Mesendoderm (in vitro differentiated cells): ENCODE measurements around the gene MEIKIN.
A peak's percentile ranks its signal among the peaks of the same experiment; 100 is the strongest.

Experiments
- DNase-seq: peaks from one replicate; pipeline ENCODE4 v3.0.0; 2013
- H2AK5ac ChIP-seq: 2 replicates; pipeline ENCODE4 v1.6.1; 2013; ENCODE audit warnings: low read length, inconsistent platforms
- H2BK120ac ChIP-seq: 2 replicates; pipeline ENCODE4 v1.6.1; 2013; ENCODE audit warnings: low read depth, mild to moderate bottlenecking, low read length, moderate library complexity, mixed read lengths
- H2BK15ac ChIP-seq: replicated peaks from 2 replicates; pipeline ENCODE4 v1.6.1; 2013; ENCODE audit warnings: low read depth, mild to moderate bottlenecking, moderate library complexity
- H2BK5ac ChIP-seq: 2 replicates; pipeline ENCODE4 v1.6.1; 2013; ENCODE audit warnings: low read length, inconsistent platforms
- H3K18ac ChIP-seq: 2 replicates; pipeline ENCODE4 v1.6.1; 2013; ENCODE audit warnings: mild to moderate bottlenecking, low read length, mixed read lengths
- H3K23ac ChIP-seq: one replicate; pipeline ENCODE4 v1.6.1; 2013; ENCODE audit warnings: low read length
- H3K27ac ChIP-seq: 2 replicates; pipeline ENCODE4 v1.5.1; 2013; ENCODE audit warnings: low read depth, mild to moderate bottlenecking, inconsistent platforms, low read length, moderate library complexity
- H3K27me3 ChIP-seq: 2 replicates; pipeline ENCODE4 v1.6.1; 2013; ENCODE audit warnings: low read length, control low read depth, mild to moderate bottlenecking, inconsistent platforms; ENCODE audit not compliant: insufficient read depth, poor library complexity
- H3K36me3 ChIP-seq: 2 replicates; pipeline ENCODE4 v1.6.1; 2013; ENCODE audit warnings: low read length, inconsistent platforms; ENCODE audit not compliant: control insufficient read depth, insufficient read depth
- H3K4ac ChIP-seq: one replicate; pipeline ENCODE4 v1.6.1; 2013; ENCODE audit warnings: low read depth, mild to moderate bottlenecking, low read length, moderate library complexity
- H3K4me1 ChIP-seq: 2 replicates; pipeline ENCODE4 v1.6.1; 2013; ENCODE audit warnings: low read depth, low read length, inconsistent platforms; ENCODE audit not compliant: control insufficient read depth
- H3K4me2 ChIP-seq: 2 replicates; pipeline ENCODE4 v1.6.1; 2013; ENCODE audit warnings: low read length
- H3K4me3 ChIP-seq: 2 replicates; pipeline ENCODE4 v1.5.1; 2013; ENCODE audit warnings: mild to moderate bottlenecking, low read length
- H3K56ac ChIP-seq: one replicate; pipeline ENCODE4 v1.6.1; 2013; ENCODE audit warnings: low read length
- H3K79me1 ChIP-seq: 2 replicates; pipeline ENCODE4 v1.6.1; 2013; ENCODE audit warnings: low read length, inconsistent platforms
- H3K79me2 ChIP-seq: 2 replicates; pipeline ENCODE4 v1.6.1; 2013; ENCODE audit warnings: mild to moderate bottlenecking, low read length; ENCODE audit not compliant: control insufficient read depth, insufficient read depth
- H3K9ac ChIP-seq: 2 replicates; pipeline ENCODE4 v1.6.1; 2013; ENCODE audit warnings: low read length, inconsistent platforms
- H4K5ac ChIP-seq: one replicate; pipeline ENCODE4 v1.6.1; 2013; ENCODE audit warnings: low read length
- H4K8ac ChIP-seq: one replicate; pipeline ENCODE4 v1.6.1; 2013; ENCODE audit warnings: low read depth, mild to moderate bottlenecking, control low read depth, low read length, moderate library complexity
- WGBS: extraction: QIAGEN DNeasy Blood & Tissue Kit; methylation state at CpG from one replicate; pipeline ENCODE4 v1.1.7; 2013; ENCODE audit warnings: low lambda C conversion rate, missing lambda C conversion rate; ENCODE audit not compliant: insufficient coverage; ENCODE audit errors: extremely low coverage; 5-methylcytosine and 5-hydroxymethylcytosine counted together

Gene MEIKIN

DNA sequence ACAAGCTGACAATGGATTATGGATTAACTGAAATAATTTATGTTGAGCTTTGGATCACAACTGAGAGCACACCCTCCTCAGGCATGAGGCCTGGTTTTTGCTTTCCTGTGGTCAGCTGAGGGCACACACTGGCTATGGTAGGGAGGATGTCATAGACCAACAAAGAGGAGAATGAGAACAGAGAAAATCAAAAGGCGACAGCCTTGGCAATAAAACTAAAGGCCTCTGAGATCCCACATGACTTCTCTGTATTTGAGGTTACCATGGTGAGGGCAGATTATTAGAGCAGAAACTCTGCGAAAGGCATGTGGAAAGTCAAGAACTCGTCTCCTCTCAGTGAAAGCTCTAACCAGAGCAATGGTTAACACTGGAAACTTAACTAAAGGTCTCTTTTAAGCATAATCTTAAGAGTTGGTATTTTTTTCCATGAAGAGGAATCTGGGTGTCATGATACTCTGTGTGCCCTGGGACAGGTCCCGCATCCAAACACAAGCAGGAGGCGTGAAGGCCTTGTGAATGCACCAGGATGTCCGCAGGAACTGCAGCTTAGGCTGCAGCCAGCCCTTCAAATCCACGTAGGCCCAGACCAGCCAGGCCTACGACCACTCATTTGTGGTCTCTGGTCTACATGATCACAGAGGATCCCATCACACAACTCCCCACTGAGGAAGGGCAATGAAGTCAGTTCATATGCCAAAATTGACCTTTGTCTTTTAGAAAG lies 12.4 kb upstream of the MEIKIN start:
- H4K8ac ChIP-seq: no peak overlapping the region
- no peak overlapping the region for H4K5ac ChIP-seq
- H3K79me2 ChIP-seq: no peaks in the 10 kb centered on the region
- no CpG with 5 or more reads among the region's 8 CpGs for WGBS
- no peaks in the 10 kb centered on the region for H3K27me3 ChIP-seq
- no peak overlapping the region for H3K9ac ChIP-seq
- H2BK15ac ChIP-seq: no peak overlapping the region
- H3K36me3 ChIP-seq: no peaks in the 10 kb centered on the region
- H2AK5ac ChIP-seq: no peak overlapping the region
- no peak overlapping the region for H3K4me2 ChIP-seq
- H2BK5ac ChIP-seq: no peak overlapping the region
- H3K27ac ChIP-seq: no peak overlapping the region
- H3K4ac ChIP-seq: no peak overlapping the region
- H3K23ac ChIP-seq: no peak overlapping the region
- H2BK120ac ChIP-seq: no peak overlapping the region
- DNase-seq: peak; percentile 19
- H3K56ac ChIP-seq: no peak overlapping the region
- no peaks in the 10 kb centered on the region for H3K4me1 ChIP-seq
- no peak overlapping the region for H3K18ac ChIP-seq
- H3K4me3 ChIP-seq: no peak overlapping the region
- no peaks in the 10 kb centered on the region for H3K79me1 ChIP-seq

DNA sequence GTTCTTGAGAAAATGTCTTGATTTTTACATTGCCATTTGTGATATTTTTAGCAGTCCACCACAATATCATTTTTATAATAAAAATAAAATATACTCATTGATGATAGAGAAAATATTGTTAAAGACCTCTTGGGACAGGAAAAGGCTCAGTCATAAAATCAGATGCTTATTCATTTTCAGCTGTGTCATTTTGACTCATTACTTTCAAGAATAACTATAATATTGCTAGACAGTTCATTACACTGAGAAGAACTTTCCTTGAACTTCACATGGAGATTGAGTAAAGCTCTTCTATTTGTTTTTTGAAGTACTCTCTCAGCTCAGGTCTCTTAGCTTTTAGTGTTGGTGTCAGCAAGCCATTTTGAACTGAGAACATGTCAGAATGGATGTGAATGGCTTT lies 8.5 kb upstream of the MEIKIN start:
- H3K4ac ChIP-seq: no peak overlapping the region
- H2BK120ac ChIP-seq: no peak overlapping the region

DNA sequence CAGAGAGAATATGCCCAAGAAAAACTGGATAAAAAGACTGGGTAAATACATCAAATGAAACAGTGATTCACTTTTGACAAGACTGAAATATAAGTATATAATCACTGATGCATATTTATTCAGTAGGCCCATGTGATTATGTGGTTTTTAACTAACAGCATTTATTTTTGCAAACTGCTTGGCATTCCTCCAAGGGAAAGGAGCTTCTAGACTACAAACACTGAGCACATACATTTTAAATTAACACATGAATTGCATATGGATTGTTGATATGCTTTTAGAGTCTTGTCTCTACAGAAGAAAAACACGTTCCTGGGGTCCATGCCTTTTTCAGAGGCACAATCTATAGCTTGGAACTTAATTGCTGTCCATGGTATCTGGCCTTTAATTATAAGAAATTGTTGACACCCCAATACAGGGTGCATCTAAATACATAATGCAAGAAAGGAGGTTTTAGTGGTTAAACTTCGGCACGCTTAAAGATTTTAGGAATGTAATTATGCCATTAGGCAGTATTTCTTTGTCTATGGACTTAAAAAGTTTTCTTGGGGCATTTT lies 6.9 kb upstream of the MEIKIN start:
- Histone ChIP-seq H4K8ac (no peak overlapping the region), H3K4ac (no peak overlapping the region), H4K5ac (no peak overlapping the region), H3K27me3 (no peaks in the 10 kb centered on the region), H3K4me2 (no peak overlapping the region), H3K18ac (no peak overlapping the region), H2AK5ac (no peak overlapping the region), H3K36me3 (no peaks in the 10 kb centered on the region), H2BK5ac (no peak overlapping the region), H3K23ac (no peak overlapping the region), H3K4me1 (no peaks in the 10 kb centered on the region), H3K9ac (no peak overlapping the region), H3K79me2 (no peaks in the 10 kb centered on the region), H3K56ac (no peak overlapping the region), H2BK15ac (no peak overlapping the region), H3K79me1 (no peaks in the 10 kb centered on the region), H2BK120ac (no peak overlapping the region), H3K4me3 (no peak overlapping the region), H3K27ac (no peak overlapping the region)
- DNase-seq: no peak
- WGBS: no CpG with 5 or more reads among the region's 3 CpGs

More for the DNA sequence above, 8.5 kb upstream of the MEIKIN start:
- DNase-seq: no peak
- Histone ChIP-seq H4K5ac (no peak overlapping the region), H2AK5ac (no peak overlapping the region), H3K9ac (no peak overlapping the region), H3K23ac (no peak overlapping the region), H3K79me2 (no peaks in the 10 kb centered on the region), H3K36me3 (no peaks in the 10 kb centered on the region), H3K4me1 (no peaks in the 10 kb centered on the region), H2BK5ac (no peak overlapping the region), H3K4me2 (no peak overlapping the region), H3K4me3 (no peak overlapping the region), H3K27me3 (no peaks in the 10 kb centered on the region), H3K56ac (no peak overlapping the region), H3K27ac (no peak overlapping the region), H3K79me1 (no peaks in the 10 kb centered on the region), H2BK15ac (no peak overlapping the region), H4K8ac (no peak overlapping the region), H3K18ac (no peak overlapping the region)

GRCh38 chr5:131950706-131951105 lies 5.2 kb upstream of the MEIKIN start:
- no peaks in the 10 kb centered on the region for H3K79me1 ChIP-seq
- H3K4me3 ChIP-seq: no peak overlapping the region
- H4K5ac ChIP-seq: no peak overlapping the region
- H3K56ac ChIP-seq: no peak overlapping the region
- H2AK5ac ChIP-seq: no peak overlapping the region
- no peak overlapping the region for H3K27ac ChIP-seq
- no peaks in the 10 kb centered on the region for H3K36me3 ChIP-seq
- no peak overlapping the region for H2BK120ac ChIP-seq
- DNase-seq: no peak
- no peak overlapping the region for H2BK5ac ChIP-seq
- no peak overlapping the region for H3K4ac ChIP-seq
- no peak overlapping the region for H3K9ac ChIP-seq
- no peaks in the 10 kb centered on the region for H3K27me3 ChIP-seq
- H3K4me1 ChIP-seq: no peaks in the 10 kb centered on the region
- H3K18ac ChIP-seq: no peak overlapping the region
- H4K8ac ChIP-seq: no peak overlapping the region
- no peak overlapping the region for H3K4me2 ChIP-seq
- no peaks in the 10 kb centered on the region for H3K79me2 ChIP-seq
- no CpG with 5 or more reads among the region's 1 CpG for WGBS
- H2BK15ac ChIP-seq: no peak overlapping the region
- H3K23ac ChIP-seq: no peak overlapping the region

DNA sequence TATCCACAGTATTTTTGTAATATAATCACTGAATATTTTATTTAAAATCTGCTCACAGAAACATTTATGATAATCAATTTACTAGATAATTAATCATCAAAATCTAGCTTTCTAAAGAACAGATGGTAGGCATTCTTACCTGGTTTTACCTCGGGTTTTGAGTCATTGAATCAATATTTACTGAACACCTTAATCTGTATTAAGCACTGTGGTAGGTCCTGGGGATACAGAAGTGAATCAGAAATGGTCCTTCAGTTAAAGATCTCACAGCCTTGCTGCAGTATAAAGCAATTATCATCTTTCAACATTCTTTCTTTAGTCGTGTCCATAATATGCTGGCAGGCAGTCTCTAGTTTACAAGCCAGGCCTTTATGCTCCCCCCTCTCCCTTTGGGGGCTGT lies 2.0 kb upstream of the MEIKIN start:
- no CpG with 5 or more reads among the region's 2 CpGs for WGBS
- H2BK5ac ChIP-seq: no peak overlapping the region

More for the DNA sequence above, 2.0 kb upstream of the MEIKIN start:
- Histone ChIP-seq H3K4me3 (no peak overlapping the region), H3K79me1 (no peaks in the 10 kb centered on the region), H2BK15ac (no peak overlapping the region), H3K18ac (no peak overlapping the region), H3K23ac (no peak overlapping the region), H2BK120ac (no peak overlapping the region), H3K79me2 (no peaks in the 10 kb centered on the region), H3K4me1 (no peaks in the 10 kb centered on the region), H3K36me3 (no peaks in the 10 kb centered on the region), H3K9ac (no peak overlapping the region), H3K4ac (no peak overlapping the region), H3K4me2 (no peak overlapping the region), H4K5ac (no peak overlapping the region), H3K56ac (no peak overlapping the region), H2AK5ac (no peak overlapping the region), H4K8ac (no peak overlapping the region), H3K27ac (no peak overlapping the region), H3K27me3 (no peaks in the 10 kb centered on the region)
- no peak for DNase-seq
